Measurements from ENCODE around the gene MXRA8.

Gene MXRA8

GRCh38 chr1:1308756-1309250 lies 49.6 kb downstream of the MXRA8 start:
- Histone ChIP-seq H3K9ac (ENCODE audit: insufficient read length, low read depth) (peak overlapping the region; percentile 90), H3K27me3 (ENCODE audit: insufficient read depth, insufficient read length) (no peaks in the 10 kb centered on the region), H3K4me1 (ENCODE audit: insufficient read depth, insufficient read length) (peaks cover 16% of the 10 kb centered on the region), H3K36me3 (ENCODE audit: insufficient read depth, insufficient read length, low read length) (peaks cover 49% of the 10 kb centered on the region), H3K4me3 (ENCODE audit: insufficient read length, low read depth) (peak overlapping the region; percentile 70), H3K9me3 (ENCODE audit: insufficient read depth, low read length) (no peaks in the 10 kb centered on the region)
- DNase-seq (ENCODE audit: low read depth, low spot score) = no peak
- TF ChIP-seq ZNF274 (IDR thresholded peaks at IDR 0.05; ENCODE audit: low read depth, low read length) = no peak
- no peak for TF ChIP-seq YY1 (IDR thresholded peaks at IDR 0.05; ENCODE audit: insufficient read depth, insufficient read length)
- no peak for TF ChIP-seq SUZ12 (IDR thresholded peaks at IDR 0.05; ENCODE audit: extremely low read depth, insufficient read depth, insufficient read length)

GRCh38 chr1:1307923-1308755 lies 50.2 kb downstream of the MXRA8 start, which contains the start of the genes ACAP3 and PUSL1:
Gene ACAP3, minus strand, starts transcription at chr1:1307930. Its CDS starts 115 bp downstream, at chr1:1307815.
Gene PUSL1, plus strand, starts transcription at chr1:1308597. Its CDS starts 47 bp downstream, at chr1:1308644.
- TF ChIP-seq SUZ12 (IDR thresholded peaks at IDR 0.05; ENCODE audit: extremely low read depth, insufficient read depth, insufficient read length) = no peak
- no peak for TF ChIP-seq YY1 (IDR thresholded peaks at IDR 0.05; ENCODE audit: insufficient read depth, insufficient read length)
- TF ChIP-seq ZNF274 (IDR thresholded peaks at IDR 0.05; ENCODE audit: low read depth, low read length) = no peak

GRCh38 chr1:1307261-1307922 lies 51.0 kb downstream of the MXRA8 start:
- DNase-seq (ENCODE audit: low read depth, low spot score) = no peak
- H3K9ac ChIP-seq (ENCODE audit: insufficient read length, low read depth) = peak overlapping the region; percentile 92
- no peak for TF ChIP-seq ZNF274 (IDR thresholded peaks at IDR 0.05; ENCODE audit: low read depth, low read length)
- TF ChIP-seq SUZ12 (IDR thresholded peaks at IDR 0.05; ENCODE audit: extremely low read depth, insufficient read depth, insufficient read length) = no peak
- no peak for TF ChIP-seq YY1 (IDR thresholded peaks at IDR 0.05; ENCODE audit: insufficient read depth, insufficient read length)
- H3K27me3 ChIP-seq (ENCODE audit: insufficient read depth, insufficient read length) = no peaks in the 10 kb centered on the region
- no peaks in the 10 kb centered on the region for H3K9me3 ChIP-seq (ENCODE audit: insufficient read depth, low read length)
- peak overlapping the region; percentile 72 for H3K4me3 ChIP-seq (ENCODE audit: insufficient read length, low read depth)
- peaks cover 24% of the 10 kb centered on the region for H3K4me1 ChIP-seq (ENCODE audit: insufficient read depth, insufficient read length)
- peaks cover 35% of the 10 kb centered on the region for H3K36me3 ChIP-seq (ENCODE audit: insufficient read depth, insufficient read length, low read length)

More at GRCh38 chr1:1307923-1308755, 50.2 kb downstream of the MXRA8 start, which contains the start of the genes ACAP3 and PUSL1:
- Histone ChIP-seq H3K4me1 (ENCODE audit: insufficient read depth, insufficient read length) (peaks cover 18% of the 10 kb centered on the region), H3K9me3 (ENCODE audit: insufficient read depth, low read length) (no peaks in the 10 kb centered on the region), H3K9ac (ENCODE audit: insufficient read length, low read depth) (peak within 1 kb of the TSS; percentile 92), H3K36me3 (ENCODE audit: insufficient read depth, insufficient read length, low read length) (peaks cover 42% of the 10 kb centered on the region), H3K27me3 (ENCODE audit: insufficient read depth, insufficient read length) (no peaks in the 10 kb centered on the region), H3K4me3 (ENCODE audit: insufficient read length, low read depth) (peak within 1 kb of the TSS; percentile 72)
- DNase-seq (ENCODE audit: low read depth, low spot score) = peak; percentile 71

GRCh38 chr1:1306661-1307260 lies 51.6 kb downstream of the MXRA8 start:
- Histone ChIP-seq H3K9me3 (ENCODE audit: insufficient read depth, low read length) (no peaks in the 10 kb centered on the region), H3K27me3 (ENCODE audit: insufficient read depth, insufficient read length) (no peaks in the 10 kb centered on the region), H3K4me3 (ENCODE audit: insufficient read length, low read depth) (peak overlapping the region; percentile 72), H3K36me3 (ENCODE audit: insufficient read depth, insufficient read length, low read length) (peaks cover 30% of the 10 kb centered on the region), H3K4me1 (ENCODE audit: insufficient read depth, insufficient read length) (peaks cover 26% of the 10 kb centered on the region), H3K9ac (ENCODE audit: insufficient read length, low read depth) (peak overlapping the region; percentile 92)
- no peak for DNase-seq (ENCODE audit: low read depth, low spot score)
- TF ChIP-seq YY1 (IDR thresholded peaks at IDR 0.05; ENCODE audit: insufficient read depth, insufficient read length) = no peak
- no peak for TF ChIP-seq SUZ12 (IDR thresholded peaks at IDR 0.05; ENCODE audit: extremely low read depth, insufficient read depth, insufficient read length)
- TF ChIP-seq ZNF274 (IDR thresholded peaks at IDR 0.05; ENCODE audit: low read depth, low read length) = no peak

GRCh38 chr1:1306070-1306660 lies 52.2 kb downstream of the MXRA8 start:
- H3K9ac ChIP-seq (ENCODE audit: insufficient read length, low read depth) = peak overlapping the region; percentile 92
- no peaks in the 10 kb centered on the region for H3K27me3 ChIP-seq (ENCODE audit: insufficient read depth, insufficient read length)
- H3K4me1 ChIP-seq (ENCODE audit: insufficient read depth, insufficient read length) = peaks cover 26% of the 10 kb centered on the region
- peaks cover 24% of the 10 kb centered on the region for H3K36me3 ChIP-seq (ENCODE audit: insufficient read depth, insufficient read length, low read length)
- no peaks in the 10 kb centered on the region for H3K9me3 ChIP-seq (ENCODE audit: insufficient read depth, low read length)
- no peak for TF ChIP-seq ZNF274 (IDR thresholded peaks at IDR 0.05; ENCODE audit: low read depth, low read length)
- no peak for TF ChIP-seq YY1 (IDR thresholded peaks at IDR 0.05; ENCODE audit: insufficient read depth, insufficient read length)
- no peak for TF ChIP-seq SUZ12 (IDR thresholded peaks at IDR 0.05; ENCODE audit: extremely low read depth, insufficient read depth, insufficient read length)
- no peak for DNase-seq (ENCODE audit: low read depth, low spot score)
- peak overlapping the region; percentile 72 for H3K4me3 ChIP-seq (ENCODE audit: insufficient read length, low read depth)

- H3K4me1 ChIP-seq (ENCODE audit: insufficient read depth, insufficient read length) = peaks cover 25% of the 10 kb centered on the region
- TF ChIP-seq SUZ12 (IDR thresholded peaks at IDR 0.05; ENCODE audit: extremely low read depth, insufficient read depth, insufficient read length) (no peak), ZNF274 (IDR thresholded peaks at IDR 0.05; ENCODE audit: low read depth, low read length) (no peak), YY1 (IDR thresholded peaks at IDR 0.05; ENCODE audit: insufficient read depth, insufficient read length) (no peak)
- no peaks in the 10 kb centered on the region for H3K27me3 ChIP-seq (ENCODE audit: insufficient read depth, insufficient read length)
- H3K36me3 ChIP-seq (ENCODE audit: insufficient read depth, insufficient read length, low read length) = peaks cover 19% of the 10 kb centered on the region
- H3K9me3 ChIP-seq (ENCODE audit: insufficient read depth, low read length) = no peaks in the 10 kb centered on the region
- no peak for DNase-seq (ENCODE audit: low read depth, low spot score)
- peak overlapping the region; percentile 92 for H3K9ac ChIP-seq (ENCODE audit: insufficient read length, low read depth)
- H3K4me3 ChIP-seq (ENCODE audit: insufficient read length, low read depth) = peak overlapping the region; percentile 27
These were observed 52.9 kb downstream of the MXRA8 start for GRCh38 chr1:1305300-1306069.

Data from NT2/D1 (cell line).